Bronchial smooth muscle cell (primary cell): Measurements from ENCODE around the gene TRIOBP. TPM values are rescaled to one million over a fixed set of nuclear protein-coding genes. Genes with fewer than 3 reads are reported as not detected.

Source experiments
- total RNA-seq: library from RNA; depleted of rRNA; stranded (reverse); fragments of >200 nt; gene quantifications from 2 replicates; pipeline ENCODE4 v1.2.1, GENCODE V29; 2014

TRIOBP gene, protein sequence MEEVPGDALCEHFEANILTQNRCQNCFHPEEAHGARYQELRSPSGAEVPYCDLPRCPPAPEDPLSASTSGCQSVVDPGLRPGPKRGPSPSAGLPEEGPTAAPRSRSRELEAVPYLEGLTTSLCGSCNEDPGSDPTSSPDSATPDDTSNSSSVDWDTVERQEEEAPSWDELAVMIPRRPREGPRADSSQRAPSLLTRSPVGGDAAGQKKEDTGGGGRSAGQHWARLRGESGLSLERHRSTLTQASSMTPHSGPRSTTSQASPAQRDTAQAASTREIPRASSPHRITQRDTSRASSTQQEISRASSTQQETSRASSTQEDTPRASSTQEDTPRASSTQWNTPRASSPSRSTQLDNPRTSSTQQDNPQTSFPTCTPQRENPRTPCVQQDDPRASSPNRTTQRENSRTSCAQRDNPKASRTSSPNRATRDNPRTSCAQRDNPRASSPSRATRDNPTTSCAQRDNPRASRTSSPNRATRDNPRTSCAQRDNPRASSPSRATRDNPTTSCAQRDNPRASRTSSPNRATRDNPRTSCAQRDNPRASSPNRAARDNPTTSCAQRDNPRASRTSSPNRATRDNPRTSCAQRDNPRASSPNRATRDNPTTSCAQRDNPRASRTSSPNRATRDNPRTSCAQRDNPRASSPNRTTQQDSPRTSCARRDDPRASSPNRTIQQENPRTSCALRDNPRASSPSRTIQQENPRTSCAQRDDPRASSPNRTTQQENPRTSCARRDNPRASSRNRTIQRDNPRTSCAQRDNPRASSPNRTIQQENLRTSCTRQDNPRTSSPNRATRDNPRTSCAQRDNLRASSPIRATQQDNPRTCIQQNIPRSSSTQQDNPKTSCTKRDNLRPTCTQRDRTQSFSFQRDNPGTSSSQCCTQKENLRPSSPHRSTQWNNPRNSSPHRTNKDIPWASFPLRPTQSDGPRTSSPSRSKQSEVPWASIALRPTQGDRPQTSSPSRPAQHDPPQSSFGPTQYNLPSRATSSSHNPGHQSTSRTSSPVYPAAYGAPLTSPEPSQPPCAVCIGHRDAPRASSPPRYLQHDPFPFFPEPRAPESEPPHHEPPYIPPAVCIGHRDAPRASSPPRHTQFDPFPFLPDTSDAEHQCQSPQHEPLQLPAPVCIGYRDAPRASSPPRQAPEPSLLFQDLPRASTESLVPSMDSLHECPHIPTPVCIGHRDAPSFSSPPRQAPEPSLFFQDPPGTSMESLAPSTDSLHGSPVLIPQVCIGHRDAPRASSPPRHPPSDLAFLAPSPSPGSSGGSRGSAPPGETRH (N-terminal part only)
- 140 and 250 TPM in 2 replicates for total RNA-seq

DNA sequence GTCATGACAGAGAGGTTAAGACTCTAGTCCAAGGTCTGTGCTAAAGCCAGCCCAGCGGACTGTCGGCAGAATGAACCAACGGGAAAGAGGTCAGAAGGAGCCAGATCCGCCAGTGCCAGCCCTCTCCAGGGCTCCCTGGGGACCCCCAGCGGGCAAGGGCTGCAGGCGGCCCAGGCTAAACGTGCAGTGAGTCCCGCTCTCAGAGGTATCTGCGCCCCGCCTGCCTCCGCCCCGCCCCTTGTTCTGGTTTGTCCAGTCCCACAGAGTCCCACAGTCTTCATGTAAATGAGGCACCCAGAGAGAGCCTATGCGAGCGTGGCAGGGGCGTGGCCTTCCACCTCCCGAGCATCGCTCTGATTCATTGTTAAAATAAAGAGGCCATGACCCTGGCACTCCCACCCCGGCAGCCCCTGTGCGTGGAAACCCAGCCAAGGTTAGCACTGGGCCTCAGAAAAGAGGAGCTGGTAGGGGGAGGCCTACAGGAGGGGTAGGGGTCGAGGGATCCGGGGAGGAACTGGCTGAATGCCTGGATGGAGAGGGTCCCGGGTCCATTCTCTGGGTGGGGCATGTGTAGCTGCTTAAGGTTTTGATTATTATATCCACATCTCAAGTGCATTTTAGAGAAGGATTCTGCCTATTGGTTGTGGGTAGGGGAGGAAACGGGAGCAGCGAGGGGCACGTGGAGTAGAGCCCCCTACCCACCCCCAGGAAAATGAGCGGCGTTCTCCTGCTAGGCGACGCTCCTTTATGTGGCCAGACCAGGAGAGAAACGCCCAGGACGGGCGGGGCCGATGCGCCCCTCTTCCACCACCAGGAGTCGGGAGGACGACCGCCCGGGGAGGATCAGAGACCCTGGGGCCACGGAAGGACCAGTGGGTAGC lies at the start of gene TRIOBP:
TRIOBP (plus strand) TSS at position 392 of the 881 bp plus-strand sequence. CDS start 4,318 bp downstream, outside the sequence.

DNA sequence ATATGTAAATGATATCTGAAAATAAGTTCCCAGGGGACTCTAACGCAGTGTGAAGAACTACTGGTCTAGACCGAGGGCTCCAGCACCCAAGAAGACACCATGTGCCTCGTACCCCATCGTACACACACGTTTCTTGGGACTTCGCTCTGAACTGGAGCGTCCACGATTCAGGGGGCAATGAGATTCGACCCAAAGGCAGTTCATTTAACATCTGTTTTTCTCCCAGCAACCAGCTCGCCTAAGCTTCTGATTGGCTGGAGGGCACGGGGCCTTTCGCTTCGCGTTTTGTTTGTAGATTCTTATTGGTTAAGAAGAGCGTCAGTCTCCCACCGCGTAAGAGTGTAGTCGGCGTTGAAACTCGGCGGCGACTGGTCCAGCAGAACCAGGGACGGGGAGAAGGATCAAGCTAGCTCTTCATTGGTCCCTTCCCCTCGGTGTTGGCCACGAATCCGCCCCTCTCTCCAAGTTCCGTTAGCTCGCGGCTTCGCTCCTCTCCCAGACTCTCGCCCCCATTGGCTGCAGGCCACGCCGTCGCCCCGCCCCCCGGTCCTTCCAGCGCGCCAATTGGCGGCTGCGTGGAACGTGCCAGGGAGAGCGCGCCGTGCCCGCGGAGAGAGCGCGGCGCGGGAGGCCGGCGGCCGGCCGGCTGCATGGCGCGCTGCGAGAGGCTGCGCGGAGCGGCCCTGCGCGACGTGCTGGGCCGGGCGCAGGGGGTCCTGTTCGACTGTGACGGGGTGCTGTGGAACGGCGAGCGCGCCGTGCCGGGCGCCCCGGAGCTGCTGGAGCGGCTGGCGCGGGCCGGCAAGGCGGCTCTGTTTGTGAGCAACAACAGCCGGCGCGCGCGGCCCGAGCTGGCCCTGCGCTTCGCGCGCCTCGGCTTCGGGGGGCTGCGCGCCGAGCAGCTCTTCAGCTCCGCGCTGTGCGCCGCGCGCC lies 38.4 kb upstream of the TRIOBP start, which contains the start of gene PDXP:
PDXP (plus strand) TSS at position 591 of the 933 bp plus-strand sequence; CDS start at position 651, 60 bp downstream.

DNA sequence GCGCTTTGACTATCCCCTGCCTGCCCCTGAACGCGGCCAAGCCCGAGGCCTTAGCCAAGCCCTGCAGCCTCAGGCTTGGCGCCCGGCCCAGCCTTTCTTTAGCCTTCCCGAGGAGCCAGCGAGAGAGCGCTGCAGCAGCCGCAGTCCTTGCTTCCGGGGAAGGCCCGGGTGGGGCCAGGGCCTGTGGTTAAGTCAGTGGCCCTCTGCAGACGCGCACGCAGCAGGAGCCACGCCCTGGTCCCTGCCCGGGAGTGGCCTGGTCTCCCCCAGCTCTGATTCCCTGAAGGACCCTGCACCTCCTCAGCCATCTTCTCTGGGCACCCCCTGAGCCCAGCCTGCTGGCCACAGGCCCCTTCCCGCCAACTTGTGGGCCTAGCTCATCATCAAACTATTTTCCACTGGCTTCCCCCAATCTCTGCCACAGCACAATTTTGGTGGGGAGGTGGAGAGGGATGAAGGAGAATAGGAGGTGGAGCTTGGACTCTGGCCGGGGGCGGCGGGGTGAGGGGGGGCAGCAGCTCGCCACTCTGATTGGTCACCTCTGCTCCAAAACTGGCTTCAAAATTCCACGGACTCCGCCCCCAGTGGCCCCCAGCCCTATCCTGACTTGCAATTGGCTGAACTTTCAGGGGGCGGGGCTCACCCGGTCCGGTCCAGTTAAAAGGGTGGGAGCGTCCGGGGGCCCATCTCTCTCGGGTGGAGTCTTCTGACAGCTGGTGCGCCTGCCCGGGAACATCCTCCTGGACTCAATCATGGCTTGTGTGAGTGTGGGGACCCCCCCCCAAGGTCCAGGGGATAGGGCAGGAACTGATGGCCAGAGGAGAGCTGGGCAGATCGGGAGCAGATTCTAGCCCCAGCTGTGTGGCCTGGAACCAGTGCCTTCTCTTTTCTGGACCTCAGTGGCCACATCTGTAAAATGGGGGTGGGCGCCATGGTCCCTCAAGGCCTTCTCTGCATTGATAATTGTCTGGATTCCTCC lies 21.6 kb upstream of the TRIOBP start, which contains the start of gene LGALS1:
LGALS1 (plus strand) TSS at position 686 of the 979 bp plus-strand sequence; CDS start at position 753, 67 bp downstream.

DNA sequence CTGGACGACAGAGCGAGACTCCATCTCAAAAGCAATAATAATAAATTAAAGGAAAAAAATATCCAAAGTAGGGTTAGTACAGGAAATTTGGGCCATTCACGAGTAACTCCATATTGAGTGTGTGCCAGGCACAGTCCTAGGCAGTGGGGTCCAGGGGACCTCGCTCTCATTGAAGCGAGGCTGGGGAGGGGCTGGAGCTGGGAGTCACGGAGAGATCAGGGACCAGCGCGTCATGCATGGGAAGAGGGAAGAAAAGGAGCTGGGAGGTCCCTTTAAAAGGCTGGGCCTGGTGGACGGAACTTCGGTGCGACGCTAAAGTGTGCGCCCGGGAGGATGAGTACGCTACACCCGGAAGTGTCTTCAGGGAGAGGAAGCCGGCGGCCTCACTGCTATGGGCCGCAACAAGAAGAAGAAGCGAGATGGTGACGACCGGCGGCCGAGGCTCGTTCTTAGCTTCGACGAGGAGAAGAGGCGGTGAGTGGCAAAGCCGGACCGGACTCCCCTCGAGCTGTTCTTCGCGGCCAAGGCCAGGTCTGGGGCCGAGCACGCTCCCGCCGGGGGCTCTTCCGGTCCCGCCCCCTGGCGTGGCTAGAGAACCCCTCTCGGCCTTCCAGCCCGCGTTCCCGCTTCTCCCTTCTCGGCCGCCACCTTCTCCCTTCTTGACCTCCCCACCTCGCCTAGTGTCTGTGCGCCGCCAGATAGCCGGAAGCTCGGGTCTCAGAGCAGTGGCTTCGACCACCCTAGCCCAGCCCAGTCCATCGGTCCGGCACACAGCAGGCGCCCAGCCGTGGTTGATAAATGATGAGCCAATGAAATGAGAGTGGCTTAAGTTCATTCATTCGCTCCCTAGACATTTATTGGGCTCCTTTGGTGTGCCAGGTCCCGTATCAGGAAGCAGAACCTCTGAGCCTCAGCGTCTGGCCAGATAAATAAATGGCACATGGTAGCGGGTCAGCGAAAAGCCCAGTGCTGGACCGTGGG lies 10.6 kb upstream of the TRIOBP start, which contains the start of gene NOL12:
NOL12 (plus strand) TSS at position 342 of the 981 bp plus-strand sequence; CDS start at position 392, 50 bp downstream.

DNA sequence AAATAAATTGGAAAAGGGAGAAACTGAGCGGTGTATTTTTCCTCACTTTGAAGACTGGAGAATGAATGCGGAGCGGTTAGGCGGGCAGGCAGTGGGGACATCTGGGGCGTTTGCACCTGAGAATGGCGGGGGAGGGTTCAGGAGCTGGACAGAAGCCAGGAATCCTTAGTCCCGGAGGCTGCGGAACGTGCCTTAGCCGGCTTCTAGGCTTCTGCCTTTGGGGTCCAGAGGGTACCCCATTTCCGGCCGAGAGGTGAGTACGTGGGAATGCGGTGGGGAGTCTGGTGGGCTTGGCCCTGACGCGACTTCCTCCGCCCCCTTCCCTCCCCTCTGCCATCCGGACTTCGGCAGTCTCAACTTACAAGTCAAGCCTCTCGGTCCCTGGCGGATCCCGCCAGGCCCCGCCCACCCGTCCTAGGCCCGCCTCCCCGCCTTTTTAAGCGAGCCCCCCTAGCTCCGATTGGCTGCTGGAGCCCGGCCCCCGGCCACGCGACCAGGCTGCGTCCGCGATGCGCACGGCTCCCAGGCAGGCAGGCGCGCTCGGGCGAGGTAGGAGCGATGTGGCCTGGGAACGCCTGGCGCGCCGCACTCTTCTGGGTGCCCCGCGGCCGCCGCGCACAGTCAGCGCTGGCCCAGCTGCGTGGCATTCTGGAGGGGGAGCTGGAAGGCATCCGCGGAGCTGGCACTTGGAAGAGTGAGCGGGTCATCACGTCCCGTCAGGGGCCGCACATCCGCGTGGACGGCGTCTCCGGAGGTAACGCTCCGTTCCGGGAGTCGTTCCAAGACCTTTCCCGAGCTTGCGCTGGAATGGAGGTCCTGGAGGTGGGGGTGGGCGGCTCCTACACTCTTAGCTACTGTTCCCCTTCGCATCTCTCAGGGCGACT lies 110.8 kb downstream of the TRIOBP start, which contains the start of gene GCAT:
GCAT (plus strand) TSS at position 525 of the 884 bp plus-strand sequence; CDS start at position 559, 34 bp downstream.

DNA sequence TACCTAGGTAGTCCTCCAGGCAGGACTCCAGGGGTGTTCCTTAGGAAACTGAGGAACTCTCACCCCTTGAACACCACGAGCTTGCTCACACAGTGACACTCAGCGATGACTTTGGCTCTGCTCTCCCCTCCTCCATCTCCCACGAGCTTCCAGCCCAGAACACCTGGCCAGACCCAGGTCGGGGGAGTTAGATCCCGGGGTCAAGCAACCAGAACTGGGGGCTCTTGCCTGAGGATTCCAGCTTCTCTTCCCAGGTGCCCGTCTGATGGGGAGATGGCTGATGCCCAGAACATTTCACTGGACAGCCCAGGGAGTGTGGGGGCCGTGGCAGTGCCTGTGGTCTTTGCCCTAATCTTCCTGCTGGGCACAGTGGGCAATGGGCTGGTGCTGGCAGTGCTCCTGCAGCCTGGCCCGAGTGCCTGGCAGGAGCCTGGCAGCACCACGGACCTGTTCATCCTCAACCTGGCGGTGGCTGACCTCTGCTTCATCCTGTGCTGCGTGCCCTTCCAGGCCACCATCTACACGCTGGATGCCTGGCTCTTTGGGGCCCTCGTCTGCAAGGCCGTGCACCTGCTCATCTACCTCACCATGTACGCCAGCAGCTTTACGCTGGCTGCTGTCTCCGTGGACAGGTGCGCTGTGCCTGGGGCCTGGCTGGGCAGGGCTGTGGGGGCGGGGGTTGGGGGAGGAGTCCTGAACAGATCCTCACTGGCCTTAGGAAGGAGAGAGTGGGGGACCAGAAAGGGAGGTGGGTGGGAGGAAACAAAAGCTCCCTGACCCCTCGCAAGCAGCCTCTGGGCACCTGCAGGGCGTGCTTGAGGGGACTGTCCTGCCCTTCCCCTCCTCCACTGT lies 126.5 kb downstream of the TRIOBP start, which contains the start of gene GALR3:
GALR3 (plus strand) TSS at position 249 of the 852 bp plus-strand sequence; CDS start at position 274, 25 bp downstream.

Other genes starting within 250 kb of the TRIOBP start
- not detected in 2 replicates for gene MFNG, start 210.7 kb upstream of the TRIOBP start, total RNA-seq
- gene CARD10, start 177.6 kb upstream of the TRIOBP start, total RNA-seq = 2.4 and 2.5 TPM in 2 replicates
- gene CDC42EP1, start 136.6 kb upstream of the TRIOBP start, total RNA-seq = 3.3 and 4.1 TPM in 2 replicates
- gene LGALS2, start 117.0 kb upstream of the TRIOBP start, total RNA-seq = not detected in 2 replicates
- gene GGA1, start 88.2 kb upstream of the TRIOBP start, total RNA-seq = 34.5 and 34.8 TPM in 2 replicates
- gene SH3BP1, start 57.4 kb upstream of the TRIOBP start, total RNA-seq = 7.3 and 16.1 TPM in 2 replicates
- gene PDXP, start 38.3 kb upstream of the TRIOBP start, total RNA-seq = 1.7 and 2.8 TPM in 2 replicates
- gene LGALS1, start 21.4 kb upstream of the TRIOBP start, total RNA-seq = 17,095 and 18,883 TPM in 2 replicates
- gene NOL12, start 10.7 kb upstream of the TRIOBP start, total RNA-seq = 20.2 and 25.5 TPM in 2 replicates
- gene GCAT, start 110.9 kb downstream of the TRIOBP start, total RNA-seq = 15.0 and 24.3 TPM in 2 replicates
- gene GALR3, start 126.3 kb downstream of the TRIOBP start, total RNA-seq = not detected in 2 replicates
- 11.8 and 12.0 TPM in 2 replicates for gene ANKRD54, start 147.3 kb downstream of the TRIOBP start, total RNA-seq
- gene EIF3L, start 152.4 kb downstream of the TRIOBP start, total RNA-seq = 256 and 364 TPM in 2 replicates
- 8.4 and 10.2 TPM in 2 replicates for gene MICALL1, start 209.2 kb downstream of the TRIOBP start, total RNA-seq